GM12878 (cell line): ENCODE results near the gene PLCG2.

ENCODE experiments used
- CREB1 ChIP-seq: IDR thresholded peaks from 2 replicates; pipeline ENCODE4 v1.6.1; 2012; ENCODE audit warnings: low read depth, mild to moderate bottlenecking, inconsistent platforms
- CTCF ChIP-seq, 3 experiments: IDR thresholded peaks in 2 of 3; conservative IDR thresholded peaks in 1 of 3; 2 replicates each; pipeline ENCODE4 v1.5.1; 2011; ENCODE audit warnings: low read depth in 3 of 3, low read length in 3 of 3, mild to moderate bottlenecking in 3 of 3, control low read depth in 2 of 3, moderate library complexity in 2 of 3, inconsistent platforms in 1 of 3, mixed read lengths in 1 of 3; ENCODE audit not compliant: control insufficient read depth in 2 of 3, insufficient read depth in 1 of 3; ENCODE audit errors: extremely low read depth in 1 of 3
- E2F8 ChIP-seq: fragments of 450-650 bp; IDR thresholded peaks from 2 replicates; pipeline ENCODE4 v1.6.1; 2018; ENCODE audit warnings: mild to moderate bottlenecking, low read depth, moderate library complexity; ENCODE audit not compliant: partially characterized antibody
- EZH2 ChIP-seq: IDR thresholded peaks from 2 replicates; pipeline ENCODE4 v1.6.1; 2012; ENCODE audit warnings: low read depth, mild to moderate bottlenecking, control low read depth, inconsistent platforms, low read length, borderline replicate concordance; ENCODE audit not compliant: control insufficient read depth
- GABPA ChIP-seq: IDR thresholded peaks from 2 replicates; pipeline ENCODE4 v1.6.1; 2014; ENCODE audit warnings: antibody characterized with exemption, low read depth, mild to moderate bottlenecking, inconsistent platforms
- IKZF1 ChIP-seq: fragments of 450-650 bp; conservative IDR thresholded peaks from 2 replicates; pipeline ENCODE4 v1.6.1; 2017; ENCODE audit warnings: antibody characterized with exemption, mild to moderate bottlenecking
- MYC ChIP-seq: IDR thresholded peaks from 2 replicates; pipeline ENCODE4 v1.6.1; 2011; ENCODE audit warnings: mild to moderate bottlenecking, low read length, moderate library complexity, inconsistent platforms; ENCODE audit not compliant: insufficient read depth, insufficient replicate concordance, insufficient read length, severe bottlenecking
- POLR2AphosphoS5 ChIP-seq: IDR thresholded peaks from 2 replicates; pipeline ENCODE4 v1.6.1; 2011; ENCODE audit warnings: mild to moderate bottlenecking, low read length, inconsistent platforms
- USF2 ChIP-seq: IDR thresholded peaks from 2 replicates; pipeline ENCODE4 v1.6.1; 2011; ENCODE audit warnings: low read depth, low read length, improper control_type of control experiment, borderline replicate concordance
- ZNF217 ChIP-seq: fragments of 450-650 bp; IDR thresholded peaks from 2 replicates; pipeline ENCODE4 v1.6.1; 2017; ENCODE audit warnings: antibody characterized with exemption, mild to moderate bottlenecking

GRCh38 chr16:81907681-81908080 is 128.6 kb downstream of the PLCG2 start:
- TF ChIP-seq EZH2 (no peak), CREB1 (no peak), IKZF1 (no peak), POLR2AphosphoS5 (no peak), CTCF (IDR thresholded peaks at IDR 0.05 in 2 of 3, conservative IDR thresholded peaks at IDR 0.05 in 1 of 3; ENCODE audit: control insufficient read depth in 2 of 3, extremely low read depth in 1 of 3, insufficient read depth in 1 of 3, low read depth in 3 of 3, low read length in 3 of 3) (no peak), E2F8 (no peak), GABPA (no peak), USF2 (no peak), MYC (no peak), ZNF217 (no peak)
